Keratinocyte (primary cell): ENCODE measurements around the gene LDLRAD4.

Experiments
- CTCF ChIP-seq, 3 experiments: IDR thresholded peaks in 1 of 3; conservative IDR thresholded peaks in 1 of 3; optimal IDR thresholded peaks in 1 of 3; 2 replicates in 2 of 3; 3 replicates in 1 of 3; pipeline versions ENCODE3 to v1.5.1; 2011; ENCODE audit warnings: low read length in 3 of 3, mild to moderate bottlenecking in 3 of 3, moderate library complexity in 2 of 3, control low read depth in 1 of 3, inconsistent platforms in 1 of 3; ENCODE audit not compliant: insufficient read depth in 2 of 3; ENCODE audit errors: extremely low read depth in 1 of 3
- EZH2 ChIP-seq: IDR thresholded peaks from one replicate; pipeline ENCODE4 v1.6.1; 2012; ENCODE audit warnings: inconsistent platforms, mild to moderate bottlenecking, low read length, moderate library complexity

- no peak for TF ChIP-seq CTCF (optimal IDR thresholded peaks at IDR 0.05 in 1 of 3, IDR thresholded peaks at IDR 0.05 in 1 of 3, conservative IDR thresholded peaks at IDR 0.05 in 1 of 3; ENCODE audit: extremely low read depth in 1 of 3, insufficient read depth in 2 of 3, low read length in 3 of 3)
- no peak for TF ChIP-seq EZH2
These were observed 320.5 kb downstream of the LDLRAD4 start for GRCh38 chr18:13539050-13539449.
